Endothelial cell of umbilical vein (primary cell): ENCODE results near the gene METTL16. TPM values are rescaled to one million over a fixed set of nuclear protein-coding genes. Genes with fewer than 3 reads are reported as not detected.

Source experiments
- BruUV-seq: library from RNA; stranded (reverse); fragments of 400-500 nt; replicated peaks from 2 replicates; lab custom pipeline; 2021; lab: Mats Ljungman, UMichigan
- CTCF ChIA-PET: fragments of 300-600, 350-600 bp; sonication (Branson Sonifier 250); formaldehyde crosslinking; loops from one replicate; lab custom pipeline; 2021; ENCODE audit warnings: antibody characterized with exemption, inconsistent platforms; lab: Charles Lee
- POLR2A ChIA-PET: fragments of 300-600, 350-600 bp; sonication (Branson Sonifier 250); formaldehyde crosslinking; loops from one replicate; lab custom pipeline; 2021; ENCODE audit warnings: antibody characterized with exemption, inconsistent platforms; lab: Charles Lee
- DNase-seq: peaks from one replicate; pipeline ENCODE4 v3.0.0-alpha.2; 2011; ENCODE audit warnings: low read depth, low spot score
- FAIRE-seq: peaks from 2 replicates; lab custom pipeline; 2011; peaks lifted over from hg19 to GRCh38; lab: Jason Lieb, UNC
- H2AFZ ChIP-seq: 2 replicates; pipeline ENCODE4 v1.6.0; 2012; ENCODE audit warnings: low read depth, low read length, control low read depth, inconsistent platforms
- H3K27ac ChIP-seq: 2 replicates; pipeline ENCODE4 v1.5.1; 2011; ENCODE audit warnings: low read depth, mild to moderate bottlenecking, control low read depth, low read length, moderate library complexity; ENCODE audit not compliant: insufficient read depth
- H3K27me3 ChIP-seq, 2 experiments: 2 replicates each; pipeline versions ENCODE4 v1.6.0 to v1.6.1; 2011; ENCODE audit warnings: low read length in 2 of 2, mixed read lengths in 1 of 2; ENCODE audit not compliant: control insufficient read depth in 2 of 2, insufficient read depth in 2 of 2
- H3K36me3 ChIP-seq, 2 experiments: 2 replicates in 1 of 2; 3 replicates in 1 of 2; pipeline ENCODE4 v1.5.1; 2011; ENCODE audit warnings: low read length in 2 of 2, mild to moderate bottlenecking in 1 of 2, moderate library complexity in 1 of 2; ENCODE audit not compliant: control insufficient read depth in 2 of 2, insufficient read depth in 2 of 2; ENCODE audit errors: extremely low read depth in 1 of 2
- H3K4me1 ChIP-seq: 3 replicates; pipeline ENCODE4 v1.5.1; 2011; ENCODE audit warnings: mild to moderate bottlenecking, low read length; ENCODE audit not compliant: control insufficient read depth, insufficient read depth; ENCODE audit errors: extremely low read depth
- H3K4me2 ChIP-seq: 2 replicates; pipeline ENCODE4 v1.6.1; 2011; ENCODE audit warnings: low read length, control low read depth, mixed read lengths; ENCODE audit not compliant: insufficient read depth
- H3K4me3 ChIP-seq, 3 experiments: fragments of 200-600 bp in 1 of 3; sonication (generic), shearing (Covaris generic) in 1 of 3; replicated peaks in 1 of 3; 2 replicates each; pipeline ENCODE4 v1.5.1; 2011 to 2016; ENCODE audit warnings: control low read depth in 3 of 3, low read length in 3 of 3, mild to moderate bottlenecking in 2 of 3, inconsistent platforms in 1 of 3, low read depth in 1 of 3, moderate library complexity in 1 of 3; ENCODE audit not compliant: insufficient read depth in 1 of 3
- H3K79me2 ChIP-seq: 2 replicates; pipeline ENCODE4 v1.6.0; 2012; ENCODE audit warnings: low read length, inconsistent platforms; ENCODE audit not compliant: control insufficient read depth, insufficient read depth
- H3K9ac ChIP-seq: replicated peaks from 2 replicates; pipeline ENCODE3; 2011; ENCODE audit warnings: low read length, control low read depth; ENCODE audit not compliant: insufficient read depth; ENCODE audit errors: extremely low read depth
- H3K9me1 ChIP-seq: replicated peaks from 3 replicates; pipeline ENCODE4 v1.6.0; 2011; ENCODE audit warnings: mild to moderate bottlenecking, low read length; ENCODE audit not compliant: control insufficient read depth, insufficient read depth; ENCODE audit errors: extremely low read depth
- H3K9me3 ChIP-seq: replicated peaks from 2 replicates; pipeline ENCODE4 v1.5.1; 2012; ENCODE audit warnings: low read length, inconsistent platforms; ENCODE audit not compliant: control insufficient read depth, insufficient read depth
- H4K20me1 ChIP-seq: replicated peaks from 2 replicates; pipeline ENCODE3; 2011; ENCODE audit warnings: mild to moderate bottlenecking, low read length; ENCODE audit not compliant: control insufficient read depth, insufficient read depth; ENCODE audit errors: extremely low read depth
- CTCF ChIP-seq, 2 donors: IDR thresholded peaks; 1 replicate in 1 of 2; 2 replicates in 1 of 2; pipeline ENCODE4 v1.5.1; 2011; ENCODE audit warnings: low read length in 2 of 2, mild to moderate bottlenecking in 2 of 2, moderate library complexity in 2 of 2, control low read depth in 1 of 2, inconsistent platforms in 1 of 2, low read depth in 1 of 2; ENCODE audit not compliant: insufficient read depth in 1 of 2; ENCODE audit errors: extremely low read depth in 1 of 2
- EZH2 ChIP-seq: IDR thresholded peaks from 2 replicates; pipeline ENCODE4 v1.6.1; 2012; ENCODE audit warnings: borderline replicate concordance, low read depth, mild to moderate bottlenecking, moderate library complexity, low read length, inconsistent platforms; ENCODE audit not compliant: severe bottlenecking
- FOS ChIP-seq: IDR thresholded peaks from 2 replicates; pipeline ENCODE4 v1.6.1; 2011; ENCODE audit warnings: mild to moderate bottlenecking, low read length, moderate library complexity, borderline replicate concordance; ENCODE audit not compliant: insufficient read depth
- GATA2 ChIP-seq: IDR thresholded peaks from 2 replicates; pipeline ENCODE4 v1.7.0; 2011; ENCODE audit warnings: low read depth, mild to moderate bottlenecking, moderate library complexity, mixed read lengths, low read length; ENCODE audit not compliant: insufficient read length, insufficient read depth
- JUN ChIP-seq: IDR thresholded peaks from 2 replicates; pipeline ENCODE4 v1.6.1; 2011; ENCODE audit warnings: borderline replicate concordance, low read depth; ENCODE audit not compliant: insufficient read length, insufficient read depth
- MAX ChIP-seq: IDR thresholded peaks from 2 replicates; pipeline ENCODE4 v1.6.1; 2011; ENCODE audit not compliant: insufficient read depth, insufficient read length
- MYC ChIP-seq: IDR thresholded peaks from one replicate; pipeline ENCODE4 v1.6.1; 2011; ENCODE audit warnings: mild to moderate bottlenecking, low read depth, low read length
- POLR2A ChIP-seq: IDR thresholded peaks from 2 replicates; pipeline ENCODE4 v1.6.1; 2012; ENCODE audit warnings: low read depth, mild to moderate bottlenecking, control low read depth, low read length
- POLR2AphosphoS5 ChIP-seq: IDR thresholded peaks from 2 replicates; pipeline ENCODE4 v1.6.1; 2012; ENCODE audit warnings: low read depth, mild to moderate bottlenecking, control low read depth, low read length, moderate library complexity; ENCODE audit not compliant: insufficient read depth
- dilution Hi-C: fragments of 300-500 bp; cut with MboI; formaldehyde crosslinking; loops from one replicate; pipeline ENCODE4 v1.15.0; 2019; ENCODE audit warnings: low sequenced_read_pairs; ENCODE audit not compliant: extremely low pct_ligation_motif_present
- intact Hi-C: fragments of 100-400 bp; cut with micrococcal nuclease; formaldehyde crosslinking; loops from one replicate; pipeline ENCODE4 v1.10.0; 2022
- polyA plus RNA-seq, 4 experiments: library from polyadenylated mRNA; depleted of rRNA in 3 of 4; stranded (reverse) in 3 of 4; unstranded in 1 of 4; fragments of >200 nt; gene quantifications; 2 replicates each; pipeline versions ENCODE4 v1.2.1 to v1.2.3, GENCODE V29; 2011 to 2012; ENCODE audit warnings: missing spikeins in 1 of 4
- total RNA-seq: library from RNA; stranded (reverse); gene quantifications from 2 replicates; pipeline ENCODE4 v1.2.3, GENCODE V29; 2021

The METTL16 gene
- total and polyA plus RNA-seq, 2 donors (not counting 3 experiments of a cell fraction or from before 2014, with no cell fraction given): 11.0 to 24.7 TPM

GRCh38 chr17:2436316-2436905, 75.3 kb downstream of the METTL16 start:
- no peak overlapping the region for H3K27ac ChIP-seq
- CTCF ChIA-PET: interaction anchor here (1.4 kb wide), 1 partner anchor 20 kb away, joined by 5 read pairs; no protein-coding TSS in a partner anchor
- H3K4me3 ChIP-seq: no peak overlapping the region
- H3K27me3 ChIP-seq: no peaks in the 10 kb centered on the region
- intact Hi-C loops (no loop called here), dilution Hi-C loops (no loop called here)
- POLR2A ChIA-PET: no interaction called here
- TF ChIP-seq GATA2: no peak
- no peak for TF ChIP-seq CTCF (IDR thresholded peaks at IDR 0.05; ENCODE audit: extremely low read depth in 1 of 2, insufficient read depth in 1 of 2, low read depth in 1 of 2, low read length in 2 of 2)
- TF ChIP-seq POLR2AphosphoS5: no peak
- TF ChIP-seq EZH2: no peak
- no peak for TF ChIP-seq FOS
- TF ChIP-seq MAX: no peak
- no peak for TF ChIP-seq MYC
- TF ChIP-seq POLR2A: no peak
- TF ChIP-seq JUN: no peak
- FAIRE-seq (no peak), DNase-seq (no peak)
- no TSS peak for BruUV-seq
- no peaks in the 10 kb centered on the region for H3K9me1 ChIP-seq
- H4K20me1 ChIP-seq: no peaks in the 10 kb centered on the region
- H3K79me2 ChIP-seq: no peaks in the 10 kb centered on the region
- H3K4me1 ChIP-seq: no peaks in the 10 kb centered on the region
- H2AFZ ChIP-seq: no peak overlapping the region
- H3K36me3 ChIP-seq: peaks cover 8 to 13% of the 10 kb centered on the region in 2 experiments
- no peak overlapping the region for H3K4me2 ChIP-seq
- H3K9ac ChIP-seq: no peak overlapping the region
- H3K9me3 ChIP-seq: no peaks in the 10 kb centered on the region
